H1 (cell line): ENCODE measurements around the gene FGD5. TPM values are rescaled to one million over a fixed set of nuclear protein-coding genes. Genes with fewer than 3 reads are reported as not detected.

Experiments used
- HDAC2 ChIP-seq, 2 experiments: fragments of 300-600 bp in 1 of 2; sonication (generic) in 1 of 2; IDR thresholded peaks; 2 replicates each; pipeline ENCODE4 v1.6.1; 2011 to 2012; ENCODE audit warnings: low read depth in 2 of 2, low read length in 2 of 2, mild to moderate bottlenecking in 2 of 2, moderate library complexity in 2 of 2, borderline replicate concordance in 1 of 2, inconsistent platforms in 1 of 2
- MAFK ChIP-seq: IDR thresholded peaks from 2 replicates; pipeline ENCODE4 v1.6.1; 2012; ENCODE audit warnings: low read depth, mild to moderate bottlenecking, improper control_type of control experiment, low read length
- SP2 ChIP-seq: IDR thresholded peaks from 2 replicates; pipeline ENCODE4 v1.6.1; 2012; ENCODE audit warnings: mild to moderate bottlenecking, low read length, inconsistent platforms
- YY1 ChIP-seq: IDR thresholded peaks from 2 replicates; pipeline ENCODE4 v1.6.1; 2011; ENCODE audit warnings: low read depth, mild to moderate bottlenecking, low read length
- polyA plus RNA-seq, 7 experiments: library from polyadenylated mRNA; depleted of rRNA in 3 of 7; stranded (reverse) in 5 of 7; unstranded in 2 of 7; fragments of >200 nt in 5 of 7; fragments of 200-250 nt in 2 of 7; gene quantifications; 1 replicate in 5 of 7; 2 replicates in 1 of 7; 4 replicates in 1 of 7; pipeline versions ENCODE4 v1.2.1 to v1.2.3, GENCODE V29; 2011 to 2013; ENCODE audit warnings: missing spikeins in 2 of 7, mixed read lengths in 2 of 7
- total RNA-seq: library from RNA; stranded (reverse); fragmentation: NEBNext Ultra II Directional; extraction: Animal tissue kit (Norgen Biotek cat#: 25700); gene quantifications from 2 replicates; pipeline ENCODE4 v1.2.1, GENCODE V29; 2021
- TF ChIP-seq, protein P1 (sequence below), 3 experiments: IDR thresholded peaks; 1 replicate in 2 of 3; 2 replicates in 1 of 3; pipeline versions ENCODE4 v1.5.1 to v1.6.1; 2011; ENCODE audit warnings: low read length in 3 of 3, mild to moderate bottlenecking in 3 of 3, inconsistent platforms in 2 of 3, low read depth in 1 of 3, moderate library complexity in 1 of 3; ENCODE audit not compliant: insufficient read depth in 1 of 3; ENCODE audit errors: control extremely low read depth in 1 of 3

Gene FGD5
- total and polyA plus RNA-seq, 2 of the 8 experiments (the other 6 are each of a cell fraction or from before 2014, with no cell fraction given) = 4.7 to 14.3 TPM

- no peak for TF ChIP-seq YY1
- TF ChIP-seq HDAC2 (IDR thresholded peaks at IDR 0.05; ENCODE audit: borderline replicate concordance in 1 of 2, low read depth in 2 of 2, low read length in 2 of 2) = no peak
- no peak for TF ChIP-seq MAFK
- no peak for TF ChIP-seq SP2
- TF ChIP-seq, protein P1, sequence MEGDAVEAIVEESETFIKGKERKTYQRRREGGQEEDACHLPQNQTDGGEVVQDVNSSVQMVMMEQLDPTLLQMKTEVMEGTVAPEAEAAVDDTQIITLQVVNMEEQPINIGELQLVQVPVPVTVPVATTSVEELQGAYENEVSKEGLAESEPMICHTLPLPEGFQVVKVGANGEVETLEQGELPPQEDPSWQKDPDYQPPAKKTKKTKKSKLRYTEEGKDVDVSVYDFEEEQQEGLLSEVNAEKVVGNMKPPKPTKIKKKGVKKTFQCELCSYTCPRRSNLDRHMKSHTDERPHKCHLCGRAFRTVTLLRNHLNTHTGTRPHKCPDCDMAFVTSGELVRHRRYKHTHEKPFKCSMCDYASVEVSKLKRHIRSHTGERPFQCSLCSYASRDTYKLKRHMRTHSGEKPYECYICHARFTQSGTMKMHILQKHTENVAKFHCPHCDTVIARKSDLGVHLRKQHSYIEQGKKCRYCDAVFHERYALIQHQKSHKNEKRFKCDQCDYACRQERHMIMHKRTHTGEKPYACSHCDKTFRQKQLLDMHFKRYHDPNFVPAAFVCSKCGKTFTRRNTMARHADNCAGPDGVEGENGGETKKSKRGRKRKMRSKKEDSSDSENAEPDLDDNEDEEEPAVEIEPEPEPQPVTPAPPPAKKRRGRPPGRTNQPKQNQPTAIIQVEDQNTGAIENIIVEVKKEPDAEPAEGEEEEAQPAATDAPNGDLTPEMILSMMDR (IDR thresholded peaks at IDR 0.05; ENCODE audit: control extremely low read depth in 1 of 3, insufficient read depth in 1 of 3, low read depth in 1 of 3, low read length in 3 of 3) = no peak
These were observed 117.0 kb downstream of the FGD5 start (continued) for GRCh38 chr3:14935592-14936345.
